CD4-positive, alpha-beta T cell treated with Interleukin-4 for 1 hour (primary cell): ENCODE data around the gene ZCCHC14.
"Not testable (repeated sequence)": the region's sequence is repeated elsewhere in the genome, so short reads cannot be mapped to it uniquely, and the experiment has no call there.

ENCODE experiments used
- DNase-seq, 2 donors: peaks; one replicate each; pipeline ENCODE4 v3.0.0-alpha.2; 2020 to 2022

ZCCHC14 gene

GRCh38 chr16:87376660-87377059 is 116.2 kb downstream of the ZCCHC14 start:
- no peak for DNase-seq

- no peak for DNase-seq
These were observed 117.2 kb downstream of the ZCCHC14 start for GRCh38 chr16:87375426-87376135.

- no peak for DNase-seq
These were observed 118.5 kb downstream of the ZCCHC14 start for GRCh38 chr16:87374313-87374712.

- DNase-seq = no peak
These were observed 120.5 kb downstream of the ZCCHC14 start for GRCh38 chr16:87372305-87372704.

GRCh38 chr16:87371261-87371866 is 121.5 kb downstream of the ZCCHC14 start:
- DNase-seq = no peak

GRCh38 chr16:87369796-87370719 is 122.8 kb downstream of the ZCCHC14 start:
- DNase-seq = no peak

- DNase-seq = no peak
These were observed 123.6 kb downstream of the ZCCHC14 start for GRCh38 chr16:87369117-87369765.

GRCh38 chr16:87368029-87368770 is 124.6 kb downstream of the ZCCHC14 start:
- DNase-seq = no peak

- DNase-seq = no peak
These were observed 125.3 kb downstream of the ZCCHC14 start for GRCh38 chr16:87367529-87367928.

- no peak for DNase-seq
These were observed 125.9 kb downstream of the ZCCHC14 start for GRCh38 chr16:87366930-87367329.

- no peak for DNase-seq
These were observed 126.5 kb downstream of the ZCCHC14 start for GRCh38 chr16:87366288-87366687.

- DNase-seq = no peak
These were observed 127.7 kb downstream of the ZCCHC14 start for GRCh38 chr16:87365021-87365713.

GRCh38 chr16:87363771-87364455 is 128.9 kb downstream of the ZCCHC14 start:
- DNase-seq = no peak

GRCh38 chr16:87362828-87363559 is 129.8 kb downstream of the ZCCHC14 start:
- DNase-seq = not testable (repeated sequence)

- DNase-seq = no peak
These were observed 130.8 kb downstream of the ZCCHC14 start for GRCh38 chr16:87361916-87362619.

GRCh38 chr16:87360862-87361610 is 131.8 kb downstream of the ZCCHC14 start:
- no peak for DNase-seq

GRCh38 chr16:87359121-87359520 is 133.7 kb downstream of the ZCCHC14 start:
- no peak for DNase-seq

GRCh38 chr16:87358696-87359095 is 134.1 kb downstream of the ZCCHC14 start:
- no peak for DNase-seq

- no peak for DNase-seq
These were observed 134.6 kb downstream of the ZCCHC14 start for GRCh38 chr16:87358250-87358649.
